GM12878 (cell line): ENCODE data around the gene THSD4. TPM values are rescaled to one million over a fixed set of nuclear protein-coding genes. Genes with fewer than 3 reads are reported as not detected.

Experiments used
- ATAC-seq: fragments of 200-7000 bp; cut with Tn5 transposase; 3 replicates; pipeline ENCODE4 v1.9.1; 2020; ENCODE audit warnings: mild to moderate bottlenecking, moderate library complexity
- BruUV-seq: library from RNA; stranded (reverse); fragments of 400-500 nt; replicated peaks from 2 replicates; lab custom pipeline; 2021; lab: Mats Ljungman, UMichigan
- CTCF ChIA-PET: fragments of 300-600 bp; sonication (Branson Sonifier 250); formaldehyde crosslinking; extraction: SDS; loops from one replicate; lab custom pipeline; 2021; ENCODE audit warnings: inconsistent platforms; lab: Yijun Ruan, JAX
- POLR2A ChIA-PET: fragments of 350-600 bp; formaldehyde crosslinking; extraction: SDS; loops from one replicate; lab custom pipeline; 2021; ENCODE audit warnings: inconsistent platforms; lab: Charles Lee
- RAD21 ChIA-PET: fragments of 300-600 bp; sonication (Branson Sonifier 250); formaldehyde crosslinking; loops from one replicate; lab custom pipeline; 2023; ENCODE audit warnings: antibody characterized with exemption; ENCODE audit not compliant: unreplicated experiment; lab: Charles Lee
- SMC1A ChIA-PET: fragments of 300-600 bp; sonication (Branson Sonifier 250); formaldehyde crosslinking; loops from one replicate; lab custom pipeline; 2023; ENCODE audit not compliant: unreplicated experiment, uncharacterized antibody; lab: Charles Lee
- DNase-seq: peaks from one replicate; pipeline ENCODE4 v3.0.0-alpha.2; 2011; ENCODE audit warnings: low read depth, low spot score
- FAIRE-seq: peaks from 3 replicates; lab custom pipeline; 2011; peaks lifted over from hg19 to GRCh38; lab: Jason Lieb, UNC
- H2AFZ ChIP-seq: 2 replicates; pipeline ENCODE4 v1.6.0; 2011; ENCODE audit warnings: low read depth, low read length, control low read depth; ENCODE audit not compliant: control insufficient read depth
- H3K27ac ChIP-seq: 2 replicates; pipeline ENCODE4 v1.5.1; 2011; ENCODE audit warnings: control low read depth; ENCODE audit not compliant: control insufficient read depth, insufficient read depth
- H3K27me3 ChIP-seq, 2 experiments: replicated peaks in 1 of 2; 2 replicates each; pipeline versions ENCODE4 v1.6.0 to v1.6.1; 2011; ENCODE audit warnings: low read length in 1 of 2; ENCODE audit not compliant: control insufficient read depth in 2 of 2, insufficient read depth in 2 of 2
- H3K36me3 ChIP-seq, 2 experiments: 2 replicates each; pipeline ENCODE4 v1.5.1; 2011; ENCODE audit warnings: low read length in 1 of 2; ENCODE audit not compliant: control insufficient read depth in 2 of 2, insufficient read depth in 2 of 2
- H3K4me1 ChIP-seq: 2 replicates; pipeline ENCODE4 v1.6.1; 2011; ENCODE audit warnings: mild to moderate bottlenecking, low read length, moderate library complexity, mixed read lengths; ENCODE audit not compliant: control insufficient read depth, insufficient read depth
- H3K4me2 ChIP-seq: 2 replicates; pipeline ENCODE4 v1.6.0; 2011; ENCODE audit warnings: control low read depth; ENCODE audit not compliant: control insufficient read depth, insufficient read depth
- H3K4me3 ChIP-seq: fragments of 200-600 bp; sonication (generic); 2 replicates; pipeline ENCODE4 v1.5.1; 2016
- H3K79me2 ChIP-seq: 2 replicates; pipeline ENCODE4 v1.6.0; 2011; ENCODE audit warnings: low read length; ENCODE audit not compliant: control insufficient read depth, insufficient read depth
- H3K9ac ChIP-seq: 2 replicates; pipeline ENCODE4 v1.8.0; 2011; ENCODE audit warnings: low read length, control low read depth, mixed read lengths; ENCODE audit not compliant: control insufficient read depth, insufficient read depth
- H3K9me3 ChIP-seq: replicated peaks from 3 replicates; pipeline ENCODE4 v1.5.1; 2011; ENCODE audit warnings: mild to moderate bottlenecking, low read length; ENCODE audit not compliant: control insufficient read depth, insufficient read depth
- H4K20me1 ChIP-seq: 2 replicates; pipeline ENCODE4 v1.6.0; 2011; ENCODE audit not compliant: control insufficient read depth, insufficient read depth
- EZH2 ChIP-seq: IDR thresholded peaks from 2 replicates; pipeline ENCODE4 v1.6.1; 2012; ENCODE audit warnings: low read depth, mild to moderate bottlenecking, control low read depth, inconsistent platforms, low read length, borderline replicate concordance; ENCODE audit not compliant: control insufficient read depth
- HDAC6 ChIP-seq: fragments of 200-600 bp; sonication (generic); IDR thresholded peaks from one replicate; pipeline ENCODE4 v1.8.0; 2017; ENCODE audit warnings: antibody characterized with exemption; ENCODE audit not compliant: unreplicated experiment
- IKZF2 ChIP-seq, 2 experiments: fragments of 450-650 bp; IDR thresholded peaks; 2 replicates each; pipeline ENCODE4 v1.6.1; 2017; ENCODE audit warnings: mild to moderate bottlenecking in 2 of 2, moderate library complexity in 2 of 2
- JUNB ChIP-seq: IDR thresholded peaks from 2 replicates; pipeline ENCODE4 v1.6.1; 2016; ENCODE audit warnings: antibody characterized with exemption, mild to moderate bottlenecking
- KDM1A ChIP-seq: fragments of 200-600 bp; sonication (generic); IDR thresholded peaks from 2 replicates; pipeline ENCODE4 v1.6.1; 2016; ENCODE audit warnings: borderline replicate concordance
- LARP7 ChIP-seq: fragments of 450-650 bp; IDR thresholded peaks from 2 replicates; pipeline ENCODE4 v1.6.1; 2017; ENCODE audit warnings: mild to moderate bottlenecking
- NBN ChIP-seq: fragments of 450-650 bp; IDR thresholded peaks from 2 replicates; pipeline ENCODE4 v1.6.1; 2016
- RB1 ChIP-seq: fragments of 450-650 bp; formaldehyde crosslinking; IDR thresholded peaks from 2 replicates; pipeline ENCODE4 v1.6.1; 2017; ENCODE audit warnings: mild to moderate bottlenecking, borderline replicate concordance
- SP1 ChIP-seq: IDR thresholded peaks from one replicate; pipeline ENCODE4 v1.6.1; 2011; ENCODE audit warnings: low read depth, low read length
- TBL1XR1 ChIP-seq: IDR thresholded peaks from 2 replicates; pipeline ENCODE4 v1.6.1; 2012; ENCODE audit warnings: low read depth, low read length, improper control_type of control experiment
- YY1 ChIP-seq: IDR thresholded peaks from 2 replicates; pipeline ENCODE4 v1.6.1; 2011; ENCODE audit warnings: low read depth, mild to moderate bottlenecking, low read length
- WGBS: methylation state at CpG from one replicate; pipeline ENCODE4 v1.1.6; 2016; ENCODE audit warnings: low lambda C conversion rate; ENCODE audit not compliant: insufficient replicate concordance, insufficient coverage; ENCODE audit errors: missing lambda C conversion rate; 5-methylcytosine and 5-hydroxymethylcytosine counted together
- in situ Hi-C: fragments of 300-500 bp; cut with MboI; formaldehyde crosslinking; loops from 9 replicates; pipeline ENCODE4 v1.14.3; 2018; ENCODE audit warnings: mixed read lengths
- intact Hi-C: fragments of 100-400 bp; cut with micrococcal nuclease; formaldehyde crosslinking; loops from one replicate; pipeline ENCODE4 v1.14.2; 2022; ENCODE audit not compliant: unreplicated experiment
- polyA plus RNA-seq, 11 experiments: library from polyadenylated mRNA; depleted of rRNA in 4 of 11; unstranded in 6 of 11; stranded (reverse) in 5 of 11; fragments of >200 nt; fragmentation: Nextera tagmentation in 4 of 11; fragmentation: Illumina TruSeq in 1 of 11; extraction: Ambion mirVana in 4 of 11; extraction: Trizol in 1 of 11; gene quantifications; 1 replicate in 1 of 11; 2 replicates in 10 of 11; pipeline versions ENCODE4 v1.2.1 to v1.2.3, GENCODE V29; 2011 to 2016; ENCODE audit warnings: inconsistent platforms in 2 of 11, missing spikeins in 2 of 11, low read depth in 1 of 11
- total RNA-seq, 4 experiments: library from RNA; depleted of rRNA in 3 of 4; stranded (reverse); fragments of >200 nt in 3 of 4; fragmentation: Illumina TruSeq in 1 of 4; extraction: Trizol in 1 of 4; gene quantifications; 2 replicates each; pipeline versions ENCODE4 v1.2.1 to v1.2.3, GENCODE V29; 2013 to 2021
- TF ChIP-seq, protein P1 (sequence below): IDR thresholded peaks from 2 replicates; pipeline ENCODE4 v1.6.1; 2012; ENCODE audit warnings: mild to moderate bottlenecking, low read depth, low read length
- TF ChIP-seq, protein P2 (sequence below): fragments of 450-650 bp; formaldehyde crosslinking; IDR thresholded peaks from 2 replicates; pipeline ENCODE4 v1.4.0; 2020; ENCODE audit warnings: mild to moderate bottlenecking, moderate library complexity
- TF ChIP-seq, protein P3 (sequence below): IDR thresholded peaks from 2 replicates; pipeline ENCODE4 v1.6.1; 2011; ENCODE audit warnings: borderline replicate concordance, low read depth, mild to moderate bottlenecking, moderate library complexity, low read length; ENCODE audit not compliant: insufficient read depth, poor library complexity, severe bottlenecking

Gene THSD4
- total and polyA plus RNA-seq, 10 of the 15 experiments (the other 5 are each of a cell fraction or from before 2014, with no cell fraction given) = 0.04 to 0.13 (median 0.05) TPM; not detected in 7

DNA sequence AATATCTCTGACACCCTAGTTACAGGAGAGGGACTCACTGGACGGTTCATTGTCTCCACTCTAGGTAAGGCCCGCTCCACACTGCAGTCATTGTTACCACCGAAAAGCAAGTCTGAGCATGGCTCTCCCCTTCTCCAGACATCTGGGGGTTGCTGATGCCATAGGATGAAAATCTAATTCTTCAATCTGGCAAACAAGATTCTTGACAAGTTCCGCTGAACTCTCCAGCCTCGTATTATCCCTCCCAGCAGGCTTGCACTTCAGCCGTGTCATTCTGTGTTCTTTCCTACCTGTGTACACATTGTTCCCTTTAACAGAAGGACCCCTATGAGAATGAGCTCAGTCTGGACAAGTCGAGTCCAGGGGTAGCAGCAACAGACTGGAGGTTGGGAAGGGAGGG lies 542.8 kb downstream of the THSD4 start (continued):
- TF ChIP-seq, protein P1, sequence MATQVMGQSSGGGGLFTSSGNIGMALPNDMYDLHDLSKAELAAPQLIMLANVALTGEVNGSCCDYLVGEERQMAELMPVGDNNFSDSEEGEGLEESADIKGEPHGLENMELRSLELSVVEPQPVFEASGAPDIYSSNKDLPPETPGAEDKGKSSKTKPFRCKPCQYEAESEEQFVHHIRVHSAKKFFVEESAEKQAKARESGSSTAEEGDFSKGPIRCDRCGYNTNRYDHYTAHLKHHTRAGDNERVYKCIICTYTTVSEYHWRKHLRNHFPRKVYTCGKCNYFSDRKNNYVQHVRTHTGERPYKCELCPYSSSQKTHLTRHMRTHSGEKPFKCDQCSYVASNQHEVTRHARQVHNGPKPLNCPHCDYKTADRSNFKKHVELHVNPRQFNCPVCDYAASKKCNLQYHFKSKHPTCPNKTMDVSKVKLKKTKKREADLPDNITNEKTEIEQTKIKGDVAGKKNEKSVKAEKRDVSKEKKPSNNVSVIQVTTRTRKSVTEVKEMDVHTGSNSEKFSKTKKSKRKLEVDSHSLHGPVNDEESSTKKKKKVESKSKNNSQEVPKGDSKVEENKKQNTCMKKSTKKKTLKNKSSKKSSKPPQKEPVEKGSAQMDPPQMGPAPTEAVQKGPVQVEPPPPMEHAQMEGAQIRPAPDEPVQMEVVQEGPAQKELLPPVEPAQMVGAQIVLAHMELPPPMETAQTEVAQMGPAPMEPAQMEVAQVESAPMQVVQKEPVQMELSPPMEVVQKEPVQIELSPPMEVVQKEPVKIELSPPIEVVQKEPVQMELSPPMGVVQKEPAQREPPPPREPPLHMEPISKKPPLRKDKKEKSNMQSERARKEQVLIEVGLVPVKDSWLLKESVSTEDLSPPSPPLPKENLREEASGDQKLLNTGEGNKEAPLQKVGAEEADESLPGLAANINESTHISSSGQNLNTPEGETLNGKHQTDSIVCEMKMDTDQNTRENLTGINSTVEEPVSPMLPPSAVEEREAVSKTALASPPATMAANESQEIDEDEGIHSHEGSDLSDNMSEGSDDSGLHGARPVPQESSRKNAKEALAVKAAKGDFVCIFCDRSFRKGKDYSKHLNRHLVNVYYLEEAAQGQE = no peak
- no peak for TF ChIP-seq KDM1A
- no peak for TF ChIP-seq NBN
- no peak for TF ChIP-seq IKZF2 (IDR thresholded peaks at IDR 0.05)

DNA sequence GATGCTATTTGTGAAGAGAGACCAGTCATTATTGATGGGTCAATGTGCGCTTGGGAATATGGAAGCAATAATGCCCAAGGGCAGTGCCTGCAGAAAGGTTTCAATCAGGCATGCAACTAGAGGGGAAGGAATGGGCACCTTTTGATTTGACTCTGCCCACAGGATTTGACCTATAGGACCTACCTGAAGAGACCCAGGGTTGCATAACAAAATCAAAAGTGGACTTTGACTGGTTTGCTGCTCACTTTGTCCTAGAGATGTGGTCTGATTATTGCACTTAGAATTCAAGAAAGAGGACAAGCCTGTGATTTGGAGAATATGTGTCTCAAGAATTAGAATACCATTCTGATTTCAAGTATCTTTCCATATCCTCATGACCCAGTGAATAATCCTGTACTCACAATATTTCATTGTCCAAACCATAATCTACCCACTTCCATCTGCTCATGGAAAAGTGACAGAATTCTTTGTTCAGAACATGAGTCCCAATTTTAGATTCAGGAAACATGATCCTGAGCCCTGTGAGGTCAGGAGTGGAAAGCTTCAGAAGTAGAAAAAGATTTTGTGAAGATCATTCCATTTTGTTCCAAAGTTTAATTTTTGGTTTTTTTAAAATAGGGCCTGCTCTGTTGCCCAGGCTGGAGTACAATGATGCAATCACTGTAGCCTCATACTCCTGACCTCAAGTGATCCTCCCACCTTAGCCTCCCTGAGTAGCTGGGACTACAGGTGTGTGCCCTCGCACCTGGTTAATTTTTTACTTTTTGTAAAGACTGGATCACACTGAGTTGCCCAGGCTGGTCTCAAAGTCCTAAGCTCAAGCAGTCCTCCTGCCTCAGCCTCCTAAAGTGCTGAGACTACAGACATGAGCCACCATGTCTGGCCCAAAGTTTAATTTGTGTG lies 543.8 kb downstream of the THSD4 start:
- intact Hi-C loops = no loop called here
- ChIA-PET RAD21 (no interaction called here), SMC1A (no interaction called here), CTCF (no interaction called here), POLR2A (no interaction called here)
- Histone ChIP-seq H3K9ac (no peak overlapping the region), H3K4me2 (no peak overlapping the region), H2AFZ (no peak overlapping the region), H3K4me3 (no peak overlapping the region), H3K36me3 (no peaks in the 10 kb centered on the region), H3K27ac (no peak overlapping the region), H4K20me1 (no peaks in the 10 kb centered on the region), H3K9me3 (no peaks in the 10 kb centered on the region), H3K79me2 (no peaks in the 10 kb centered on the region), H3K4me1 (no peaks in the 10 kb centered on the region), H3K27me3 (no peaks in the 10 kb centered on the region)
- no peak for ATAC-seq
- in situ Hi-C loops = no loop called here
- WGBS = 44% methylated on average over 2 of the region's 2 CpGs
- no peak for DNase-seq
- no TSS peak for BruUV-seq
- no peak for FAIRE-seq
- TF ChIP-seq, protein P2, sequence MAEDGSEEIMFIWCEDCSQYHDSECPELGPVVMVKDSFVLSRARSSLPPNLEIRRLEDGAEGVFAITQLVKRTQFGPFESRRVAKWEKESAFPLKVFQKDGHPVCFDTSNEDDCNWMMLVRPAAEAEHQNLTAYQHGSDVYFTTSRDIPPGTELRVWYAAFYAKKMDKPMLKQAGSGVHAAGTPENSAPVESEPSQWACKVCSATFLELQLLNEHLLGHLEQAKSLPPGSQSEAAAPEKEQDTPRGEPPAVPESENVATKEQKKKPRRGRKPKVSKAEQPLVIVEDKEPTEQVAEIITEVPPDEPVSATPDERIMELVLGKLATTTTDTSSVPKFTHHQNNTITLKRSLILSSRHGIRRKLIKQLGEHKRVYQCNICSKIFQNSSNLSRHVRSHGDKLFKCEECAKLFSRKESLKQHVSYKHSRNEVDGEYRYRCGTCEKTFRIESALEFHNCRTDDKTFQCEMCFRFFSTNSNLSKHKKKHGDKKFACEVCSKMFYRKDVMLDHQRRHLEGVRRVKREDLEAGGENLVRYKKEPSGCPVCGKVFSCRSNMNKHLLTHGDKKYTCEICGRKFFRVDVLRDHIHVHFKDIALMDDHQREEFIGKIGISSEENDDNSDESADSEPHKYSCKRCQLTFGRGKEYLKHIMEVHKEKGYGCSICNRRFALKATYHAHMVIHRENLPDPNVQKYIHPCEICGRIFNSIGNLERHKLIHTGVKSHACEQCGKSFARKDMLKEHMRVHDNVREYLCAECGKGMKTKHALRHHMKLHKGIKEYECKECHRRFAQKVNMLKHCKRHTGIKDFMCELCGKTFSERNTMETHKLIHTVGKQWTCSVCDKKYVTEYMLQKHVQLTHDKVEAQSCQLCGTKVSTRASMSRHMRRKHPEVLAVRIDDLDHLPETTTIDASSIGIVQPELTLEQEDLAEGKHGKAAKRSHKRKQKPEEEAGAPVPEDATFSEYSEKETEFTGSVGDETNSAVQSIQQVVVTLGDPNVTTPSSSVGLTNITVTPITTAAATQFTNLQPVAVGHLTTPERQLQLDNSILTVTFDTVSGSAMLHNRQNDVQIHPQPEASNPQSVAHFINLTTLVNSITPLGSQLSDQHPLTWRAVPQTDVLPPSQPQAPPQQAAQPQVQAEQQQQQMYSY (CRISPR knock-in tag) = no peak
- TF ChIP-seq LARP7 (no peak), JUNB (no peak), TBL1XR1 (no peak), SP1 (no peak), HDAC6 (no peak), EZH2 (no peak), RB1 (no peak), YY1 (no peak)
- TF ChIP-seq, protein P3, sequence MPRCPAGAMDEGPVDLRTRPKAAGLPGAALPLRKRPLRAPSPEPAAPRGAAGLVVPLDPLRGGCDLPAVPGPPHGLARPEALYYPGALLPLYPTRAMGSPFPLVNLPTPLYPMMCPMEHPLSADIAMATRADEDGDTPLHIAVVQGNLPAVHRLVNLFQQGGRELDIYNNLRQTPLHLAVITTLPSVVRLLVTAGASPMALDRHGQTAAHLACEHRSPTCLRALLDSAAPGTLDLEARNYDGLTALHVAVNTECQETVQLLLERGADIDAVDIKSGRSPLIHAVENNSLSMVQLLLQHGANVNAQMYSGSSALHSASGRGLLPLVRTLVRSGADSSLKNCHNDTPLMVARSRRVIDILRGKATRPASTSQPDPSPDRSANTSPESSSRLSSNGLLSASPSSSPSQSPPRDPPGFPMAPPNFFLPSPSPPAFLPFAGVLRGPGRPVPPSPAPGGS = no peak
